SIG-M5 treated with dmso at 0.1 percent for 504 hours (cell line): ENCODE results near the gene BRD3.

Experiments used
- DNase-seq: peaks from one replicate; lab custom pipeline; 2025; ENCODE audit not compliant: unreplicated experiment; lab: John Stamatoyannopoulos, UW

The BRD3 gene

DNA sequence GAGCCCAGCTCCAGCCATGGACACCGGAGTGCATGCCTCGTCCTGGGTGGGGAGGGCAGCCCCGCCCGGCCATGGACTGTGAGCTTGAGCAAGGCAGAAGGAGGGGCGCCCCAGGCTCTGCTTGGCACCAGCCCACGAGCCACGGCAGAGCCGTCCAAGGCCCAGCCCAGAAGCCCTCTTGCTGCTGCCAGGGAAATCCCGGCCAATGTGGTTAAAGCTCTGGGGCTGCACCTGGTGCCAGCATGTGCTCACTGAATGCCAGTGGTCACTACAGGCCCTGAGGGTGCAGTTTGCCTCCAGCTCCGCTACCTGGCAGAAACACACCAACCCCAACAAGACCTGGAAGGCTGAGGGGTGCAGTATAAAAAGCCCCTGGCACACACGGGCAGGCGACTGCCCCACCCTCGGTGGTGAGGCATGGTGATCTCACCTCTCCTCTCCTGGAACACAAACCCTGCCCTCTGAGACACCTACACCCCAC lies 11.8 kb downstream of the BRD3 start:
- no peak for DNase-seq

DNA sequence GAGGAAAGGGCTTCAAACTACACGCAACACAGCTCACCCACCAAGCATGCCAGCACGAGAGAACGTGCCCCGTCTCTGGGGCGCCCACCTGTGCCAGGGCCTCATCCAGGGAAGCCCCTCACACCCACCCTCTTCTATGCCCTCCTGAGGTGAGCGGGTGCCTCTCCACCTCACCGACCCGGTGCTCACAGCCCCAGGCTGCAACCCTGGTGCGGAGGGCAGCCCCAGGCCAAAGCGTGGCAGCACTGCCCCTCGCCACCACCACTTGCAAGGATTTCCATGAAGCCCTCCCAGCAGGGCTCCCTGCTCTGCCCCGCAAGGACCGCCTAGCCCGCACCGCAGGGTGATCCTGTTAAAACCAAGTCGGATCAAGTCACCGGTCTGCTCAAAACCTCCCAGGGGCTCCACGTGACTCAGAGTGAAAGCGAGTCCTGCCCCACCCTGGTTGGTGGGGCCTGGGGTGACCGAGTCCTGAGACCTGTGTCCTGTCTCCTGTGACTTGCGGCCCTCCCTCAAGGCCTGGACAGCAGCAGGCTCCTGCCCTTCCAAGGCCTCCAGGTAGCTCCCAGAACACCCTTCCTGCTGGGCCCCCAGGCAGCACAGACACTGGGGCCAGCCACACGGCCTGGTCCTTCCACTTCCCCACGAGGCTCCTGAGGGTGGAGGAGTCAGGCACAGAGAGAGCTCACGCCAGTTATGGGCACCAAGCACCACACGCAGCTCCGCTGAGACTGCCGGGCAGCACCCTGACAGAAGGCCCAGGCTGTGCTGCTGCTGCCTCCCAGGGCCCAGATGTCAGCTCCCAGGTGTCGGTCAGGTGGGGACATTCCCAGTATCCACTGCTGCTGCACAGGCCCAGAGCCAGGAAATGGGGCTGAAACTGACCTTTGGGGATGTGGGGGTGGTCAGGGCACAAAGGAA lies 12.7 kb downstream of the BRD3 start:
- no peak for DNase-seq

DNA sequence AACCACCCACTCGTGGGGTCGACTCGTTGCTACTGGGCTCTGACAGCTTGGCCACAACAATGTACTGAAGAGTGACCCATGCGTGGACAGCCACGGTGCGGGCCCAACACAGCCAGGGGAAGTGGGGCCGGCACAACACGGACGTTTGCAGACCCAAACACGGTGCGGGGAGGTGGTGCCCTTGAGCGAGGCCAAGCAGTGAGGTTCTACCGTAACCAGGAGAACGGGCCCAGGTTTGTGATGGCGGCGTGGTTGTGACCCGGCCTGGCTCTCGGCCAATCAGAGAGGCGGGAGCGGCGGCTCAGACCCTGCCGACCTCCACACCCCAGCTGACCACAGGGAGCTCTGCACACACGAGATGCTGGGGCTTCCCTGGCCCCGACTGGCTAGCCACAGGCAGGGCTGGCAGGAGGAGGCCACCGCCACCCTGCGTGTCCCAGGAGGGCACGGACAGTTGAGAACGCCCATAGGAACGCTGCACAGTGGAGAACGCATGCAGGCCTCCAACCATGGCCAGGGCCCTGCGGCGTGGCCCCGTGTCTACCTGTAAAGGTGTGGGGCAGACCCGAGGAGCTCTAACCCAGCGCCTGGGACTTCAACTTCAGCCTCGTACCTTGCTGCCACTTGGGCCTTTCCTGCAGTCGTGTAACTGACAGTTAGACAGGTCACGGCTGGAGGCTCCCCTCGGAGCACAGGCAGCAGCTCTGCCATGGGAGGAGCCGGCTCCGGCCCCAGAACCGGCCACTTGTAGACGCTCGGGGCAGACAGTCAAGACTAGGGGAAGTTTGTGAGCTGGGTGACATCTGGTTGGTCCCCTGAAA lies 13.7 kb downstream of the BRD3 start:
- DNase-seq = no peak

DNA sequence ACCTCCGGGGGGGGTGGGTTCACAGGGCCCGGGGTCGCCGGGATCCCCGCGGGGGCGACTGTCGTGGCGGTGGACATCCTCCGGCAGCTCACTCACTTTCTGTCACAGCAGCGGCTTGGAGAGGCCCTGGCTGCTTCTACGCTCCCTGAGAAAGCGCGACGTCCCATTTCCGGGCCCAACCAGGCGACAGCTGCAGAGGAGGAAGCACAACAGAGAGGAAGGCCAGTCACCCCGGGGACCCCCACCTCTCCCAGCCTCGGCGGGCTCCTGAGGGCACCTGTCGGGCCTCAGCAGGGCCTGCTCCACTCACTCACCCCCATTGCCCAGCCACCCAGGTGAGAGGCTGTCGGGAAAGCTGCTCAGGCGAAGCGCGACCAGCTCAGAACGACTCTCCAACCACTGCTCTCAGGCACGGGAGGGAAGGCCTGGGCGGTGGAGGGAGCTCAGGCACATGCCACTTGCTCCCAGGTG lies 14.4 kb downstream of the BRD3 start:
- no peak for DNase-seq

DNA sequence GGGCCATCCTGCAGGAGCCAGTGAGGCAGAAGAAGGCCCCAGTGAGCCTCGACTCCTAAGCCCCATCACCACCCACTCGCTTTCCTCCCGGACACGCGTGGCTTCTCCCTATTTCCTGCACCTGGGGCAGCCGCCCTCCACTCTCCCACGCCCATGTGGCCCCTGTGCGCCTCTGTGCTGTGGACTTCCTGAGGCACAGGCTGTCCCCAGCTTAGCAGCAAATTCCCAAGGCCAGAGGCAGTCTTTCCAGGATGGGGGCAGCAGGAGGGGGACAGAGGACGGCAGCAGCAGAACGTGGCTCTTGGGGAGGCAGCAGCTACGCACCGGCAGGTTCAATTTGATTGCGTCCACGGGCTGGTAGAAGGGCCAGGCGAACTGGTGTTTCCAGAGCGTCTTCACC lies 14.9 kb downstream of the BRD3 start:
- DNase-seq = no peak

DNA sequence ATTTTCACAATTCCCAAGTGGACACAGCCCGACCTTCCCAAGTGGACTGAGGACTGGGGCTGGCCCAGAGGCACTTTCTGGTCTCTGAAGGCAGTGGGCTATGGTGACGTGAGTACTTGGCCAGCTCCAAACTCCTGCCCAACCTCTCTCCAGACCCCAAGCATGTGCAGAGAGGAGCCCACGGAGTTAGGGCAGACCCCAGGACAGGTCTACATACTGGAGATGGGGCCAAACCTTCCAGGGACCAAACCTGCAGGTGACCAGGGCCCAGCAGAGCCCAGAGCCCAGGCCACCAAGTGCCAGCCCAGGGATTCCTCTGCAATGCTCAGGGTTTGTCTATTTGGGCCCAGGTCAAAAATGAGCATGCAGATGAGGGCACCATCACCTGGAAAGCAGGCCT lies 15.3 kb downstream of the BRD3 start:
- DNase-seq = no peak

DNA sequence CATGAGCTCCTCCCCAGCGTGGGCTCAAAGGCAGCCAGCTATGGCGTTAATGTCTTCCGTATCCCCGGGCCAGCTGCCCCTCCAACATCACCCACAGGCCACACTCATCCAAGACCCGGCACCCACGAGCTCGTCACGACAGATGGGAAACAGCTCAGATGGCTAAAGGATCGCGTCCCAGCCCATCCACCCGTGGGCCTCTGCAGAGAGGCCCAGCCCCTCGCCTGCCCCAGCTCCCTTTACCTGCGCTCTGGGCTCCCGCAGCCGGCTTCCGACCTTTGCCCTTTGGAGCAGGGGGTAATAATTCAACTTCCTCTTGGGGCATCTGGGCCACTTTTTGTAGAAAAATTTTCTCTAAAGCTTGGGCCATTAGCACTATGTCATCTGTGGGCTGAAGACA lies 16.5 kb downstream of the BRD3 start:
- DNase-seq = no peak

DNA sequence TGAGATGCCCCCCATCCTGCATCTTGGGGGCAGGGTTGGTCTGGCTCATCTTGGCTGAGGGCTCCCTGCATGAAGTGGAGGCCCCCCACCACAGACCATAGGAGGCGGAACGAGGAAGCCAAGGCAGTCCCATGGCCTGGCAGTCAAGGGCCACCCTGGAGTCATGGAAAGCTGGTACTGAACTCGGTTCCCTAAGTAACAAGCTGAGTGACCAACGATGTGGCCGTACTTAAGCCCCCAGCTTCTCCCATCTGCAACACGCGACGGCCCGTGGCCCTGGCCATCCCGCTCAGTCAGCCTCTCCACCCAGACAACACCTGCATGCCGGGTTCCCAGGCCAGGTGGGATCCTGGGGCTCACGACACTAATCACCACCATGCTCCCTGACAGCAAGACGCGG lies 17.1 kb downstream of the BRD3 start:
- DNase-seq = no peak

DNA sequence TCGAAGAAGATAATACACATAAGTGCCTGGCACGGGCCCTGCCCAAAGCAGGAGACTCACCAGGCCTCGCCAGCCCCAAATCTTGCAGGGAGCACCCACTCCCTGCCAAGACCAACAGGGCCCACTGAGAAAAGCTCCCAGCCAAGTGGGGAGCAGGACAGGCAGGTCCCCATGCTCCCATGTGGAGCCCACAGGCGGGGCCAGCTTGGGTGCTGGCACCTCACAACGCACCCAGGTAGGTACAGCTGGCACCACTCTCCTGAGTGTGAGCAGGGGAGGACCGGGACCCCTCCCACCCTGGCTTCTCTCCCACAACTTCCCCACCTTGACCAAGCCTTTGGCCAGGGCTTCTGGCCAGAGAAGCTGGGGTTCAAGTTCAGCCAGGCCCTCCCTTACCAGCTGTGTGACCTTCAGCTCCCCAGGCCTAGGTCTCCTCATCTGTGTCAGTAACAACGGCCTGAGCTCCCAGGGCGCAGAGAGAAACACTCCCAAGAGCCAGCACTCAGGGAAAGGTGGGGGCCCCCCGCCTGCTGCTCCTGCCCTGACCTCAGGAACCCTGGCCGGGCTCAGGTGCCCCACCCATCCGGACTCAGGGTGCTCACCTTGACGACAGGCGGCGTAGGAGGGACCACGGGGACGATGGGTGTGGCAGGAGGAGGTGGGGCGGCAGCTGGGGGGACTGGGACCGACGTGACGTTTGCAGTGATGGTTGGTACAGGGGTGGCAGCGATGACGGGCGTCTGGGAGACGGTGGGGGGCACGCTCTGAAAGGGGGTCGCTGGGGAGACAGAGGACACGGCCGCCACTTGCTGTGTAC lies 17.8 kb downstream of the BRD3 start:
- DNase-seq = no peak

DNA sequence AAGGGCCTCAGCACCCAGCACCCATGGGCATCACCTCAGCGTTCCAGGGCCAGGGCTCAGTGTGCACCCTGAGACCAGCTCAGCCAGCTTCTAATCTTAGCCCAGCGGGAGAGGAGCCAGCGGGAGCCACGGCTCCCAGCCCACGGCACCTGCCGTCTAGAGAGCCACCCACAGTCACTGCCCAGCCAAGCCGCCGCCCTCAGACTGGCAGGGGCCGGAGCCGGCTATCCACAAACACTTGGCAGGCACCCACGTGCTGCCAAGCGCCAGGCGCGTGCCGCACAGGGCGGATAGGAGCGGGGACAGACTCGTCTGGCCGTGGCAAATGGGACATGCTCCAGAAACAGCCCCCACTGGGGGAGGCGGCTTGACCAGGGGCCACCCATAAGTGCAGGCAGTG lies 18.6 kb downstream of the BRD3 start:
- DNase-seq = no peak

DNA sequence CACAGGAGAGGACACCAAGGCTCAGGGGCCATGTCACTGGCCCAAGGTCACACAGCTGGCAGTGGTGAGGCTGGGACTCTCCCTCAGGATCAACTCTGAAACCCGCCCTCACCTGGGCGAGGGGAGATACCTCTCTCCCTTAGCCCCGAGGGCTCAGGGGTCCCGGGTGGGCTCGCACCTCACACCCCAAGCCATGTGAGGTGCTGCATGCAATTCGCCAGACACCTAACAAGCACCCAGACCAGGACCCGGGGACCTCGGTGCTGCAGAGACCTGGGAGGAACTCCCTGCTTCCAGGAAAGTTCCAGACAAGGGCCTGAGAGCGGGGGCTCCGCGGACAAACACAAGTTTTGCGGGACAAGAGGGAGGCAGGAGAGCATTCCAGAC lies 19.3 kb downstream of the BRD3 start:
- no peak for DNase-seq

DNA sequence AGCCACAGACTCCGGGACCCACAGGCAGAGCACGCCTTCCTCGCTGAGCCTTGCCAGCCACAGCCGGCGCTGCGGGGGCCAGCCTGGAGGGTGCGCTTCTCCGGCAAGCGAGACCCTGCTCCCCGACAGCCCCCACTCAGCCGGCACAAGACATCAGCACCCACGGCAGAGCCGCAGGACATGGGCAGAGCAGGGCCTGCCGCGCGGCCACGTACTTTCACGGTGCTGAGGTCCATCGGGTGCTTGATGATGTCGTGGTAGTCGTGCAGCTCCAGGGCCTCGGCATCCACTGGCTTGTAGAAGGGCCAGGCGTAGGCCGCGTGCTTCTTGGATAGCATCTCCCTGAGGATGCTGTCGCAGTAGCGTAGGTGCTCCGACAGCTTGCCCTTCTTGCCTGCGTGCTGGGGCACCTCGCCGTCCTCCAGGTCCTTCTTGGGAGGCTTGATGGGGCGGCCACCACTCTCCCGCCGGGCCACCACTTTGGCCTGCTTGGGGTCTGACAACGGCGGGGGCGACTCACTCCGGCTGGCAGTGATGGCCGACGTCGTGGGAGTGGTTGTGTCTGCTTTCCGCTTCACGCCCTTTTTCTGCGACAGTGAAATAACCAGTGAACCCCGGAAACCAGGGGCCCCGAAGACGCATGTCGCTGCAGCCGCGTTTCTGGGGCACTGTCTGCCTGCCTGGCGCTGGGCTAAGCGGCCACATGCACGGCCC lies 19.8 kb downstream of the BRD3 start:
- no peak for DNase-seq

DNA sequence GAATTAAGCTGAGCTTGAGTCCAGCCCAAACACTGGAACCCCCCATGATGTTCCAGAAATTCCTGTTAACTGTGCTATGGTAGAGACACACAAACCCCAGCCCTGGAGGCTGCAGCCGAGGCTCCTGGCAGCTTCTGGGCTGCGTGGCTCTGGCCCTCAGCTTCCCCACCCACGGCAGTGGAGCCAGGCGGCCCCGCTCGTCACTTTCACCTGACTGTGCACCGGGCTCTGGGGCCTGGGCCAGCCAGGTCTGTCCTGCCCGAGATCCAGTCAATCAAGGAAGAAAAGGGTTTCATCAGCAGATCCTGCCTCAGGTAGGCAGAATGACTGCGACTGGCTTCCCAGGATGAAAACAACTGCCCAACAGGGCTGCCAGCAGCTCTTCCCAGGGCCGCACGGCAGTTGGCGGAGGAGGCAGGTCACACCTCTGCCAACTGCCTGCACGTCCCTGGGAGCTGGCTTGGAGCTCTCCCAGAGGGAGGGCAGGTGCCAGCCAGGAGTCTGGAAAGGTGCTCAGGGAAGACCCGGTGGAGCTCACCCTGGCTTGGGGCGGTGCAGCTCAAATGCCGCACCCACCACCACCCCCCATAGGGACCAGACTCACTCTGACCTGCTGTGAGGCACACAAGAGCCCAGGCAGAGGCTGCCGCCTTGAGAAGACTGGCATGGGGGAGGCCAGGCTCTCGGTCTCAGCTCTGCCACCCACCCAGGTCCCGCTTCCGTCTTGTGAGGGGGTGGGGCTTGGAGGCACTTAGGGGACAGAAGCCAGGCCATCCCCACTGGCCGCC lies 20.7 kb downstream of the BRD3 start:
- no peak for DNase-seq

DNA sequence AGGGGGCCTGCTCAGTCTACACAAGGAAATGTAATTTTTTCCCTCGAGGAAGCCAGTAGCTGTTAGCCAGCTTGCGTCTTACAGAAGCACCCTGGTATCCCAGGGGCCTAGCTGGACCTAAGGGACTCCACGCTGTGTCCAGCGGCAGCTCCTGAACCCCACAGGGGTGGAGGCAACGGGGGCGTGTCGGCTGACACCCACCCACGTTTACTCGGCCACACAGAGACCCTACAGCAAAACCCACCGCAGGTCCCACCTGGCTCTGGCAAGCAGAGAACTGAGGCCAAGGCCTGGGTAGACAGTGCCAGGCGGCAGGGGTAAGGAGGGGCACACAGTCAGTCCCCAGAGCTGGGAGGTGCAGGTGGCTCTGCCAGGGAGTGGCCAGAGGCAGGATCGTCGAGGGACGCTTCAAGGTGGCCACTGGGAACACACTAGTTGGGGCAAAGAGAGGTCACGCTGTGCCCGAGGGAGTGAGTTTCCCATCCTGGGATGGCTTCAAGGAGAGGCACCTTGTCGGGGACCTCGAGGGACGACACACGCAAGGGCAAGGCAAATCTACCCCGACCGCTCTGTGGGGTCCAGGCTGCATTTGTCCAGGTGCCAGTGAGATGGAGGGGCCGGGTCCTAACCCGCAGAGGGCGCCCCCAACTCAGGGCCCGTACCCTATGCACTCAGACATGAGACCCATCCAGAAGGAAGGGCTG lies 21.8 kb downstream of the BRD3 start:
- DNase-seq = no peak

DNA sequence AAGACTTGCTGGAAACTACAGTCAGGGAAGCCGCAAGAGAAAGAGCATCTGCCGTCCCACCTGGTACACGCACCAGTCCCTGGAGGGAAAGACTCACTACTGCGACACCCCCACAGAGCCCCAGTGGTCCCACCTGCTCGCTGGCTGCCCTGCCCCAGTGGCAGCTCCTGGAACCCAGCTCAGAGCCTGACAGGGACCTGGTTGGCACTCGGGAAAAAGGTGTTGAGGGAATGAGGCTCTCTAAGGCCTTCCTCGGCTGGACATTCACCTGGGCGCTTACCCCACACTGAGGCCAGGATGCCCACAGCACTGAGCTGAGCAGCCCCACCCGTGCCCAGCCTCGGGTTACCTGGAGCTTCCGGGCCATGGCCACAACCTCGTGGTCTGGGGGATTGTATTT lies 22.9 kb downstream of the BRD3 start:
- DNase-seq = no peak

DNA sequence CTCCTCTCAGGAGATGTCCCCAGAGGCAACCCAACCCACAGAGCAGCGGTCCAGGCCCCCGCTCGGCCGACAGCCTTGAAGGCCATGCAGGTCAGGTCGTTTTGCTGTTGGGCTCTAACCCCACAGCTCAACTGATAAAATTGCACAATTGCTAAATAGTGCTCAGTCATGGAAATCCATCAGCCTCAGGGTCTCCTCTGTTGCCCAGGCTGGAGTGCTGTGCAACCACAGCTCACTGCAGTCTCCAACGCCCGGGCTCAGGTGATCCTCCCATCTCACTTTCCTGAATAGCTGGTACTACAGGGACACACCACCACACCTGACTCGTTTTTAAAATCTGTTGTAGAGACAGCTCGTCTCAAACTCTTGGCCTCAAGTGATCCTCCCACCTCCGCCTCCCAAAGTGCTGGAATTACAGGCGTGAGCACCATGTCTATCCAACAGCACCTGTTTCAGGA lies 24.3 kb downstream of the BRD3 start:
- no peak for DNase-seq

DNA sequence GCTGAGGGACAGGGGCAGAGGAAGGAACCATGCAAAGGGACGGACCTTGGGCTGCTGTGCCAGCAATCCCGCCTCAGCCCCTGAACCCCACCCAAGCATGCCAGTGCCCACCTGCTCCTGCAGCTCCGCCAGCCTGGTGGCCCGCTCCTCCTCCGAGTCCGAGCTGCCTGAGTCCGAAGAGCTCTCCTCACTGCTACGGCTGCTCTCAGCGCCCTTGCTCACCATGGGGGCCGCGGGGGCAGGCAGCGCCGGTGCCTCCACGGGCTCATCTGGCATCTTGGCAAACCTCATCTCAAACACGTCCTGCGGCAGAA lies 26.2 kb downstream of the BRD3 start:
- no peak for DNase-seq

DNA sequence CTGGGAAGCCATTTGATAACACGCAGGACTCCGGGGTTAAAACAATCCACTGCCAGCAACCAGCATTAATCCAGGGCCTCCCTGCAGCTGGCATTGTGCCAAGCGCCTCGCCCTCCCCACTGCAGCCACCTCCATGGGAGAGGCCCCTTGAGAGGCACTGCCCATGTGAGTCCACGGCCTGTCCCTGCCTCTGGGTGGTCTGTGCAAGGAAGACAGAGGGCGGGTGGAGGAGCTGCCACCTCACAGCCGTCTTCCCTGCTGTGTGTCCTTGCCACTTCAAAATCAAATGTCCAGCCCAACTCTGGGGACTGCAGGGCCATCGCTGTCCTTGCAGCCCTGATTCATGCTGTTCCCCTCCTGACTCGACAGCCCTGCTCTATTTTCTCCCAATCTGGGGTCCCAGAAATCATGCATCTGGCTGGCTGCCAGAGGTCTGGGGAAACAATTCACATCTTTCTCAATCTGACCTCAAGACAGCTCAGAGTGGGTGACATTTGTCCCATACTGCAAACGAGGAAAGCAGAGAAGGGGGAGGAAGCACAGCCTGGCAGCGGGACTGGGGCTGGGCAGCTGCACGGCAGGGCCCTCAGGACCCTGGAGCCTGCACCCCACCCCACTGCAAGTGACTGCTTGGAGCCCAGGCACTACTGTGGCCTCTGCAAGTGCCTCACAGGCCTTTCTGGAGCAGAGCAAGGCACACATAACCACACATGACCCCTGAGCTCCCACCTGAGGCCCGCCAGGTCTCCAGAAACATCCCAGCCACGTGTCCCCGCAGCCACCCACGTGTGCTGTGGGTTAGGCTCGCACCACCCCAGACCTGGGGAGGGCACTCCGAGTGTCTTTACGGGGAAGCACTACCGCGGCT lies 26.8 kb downstream of the BRD3 start:
- no peak for DNase-seq
